HG03520 (cell line): Measurements from ENCODE around the gene PRKN.

Experiments used
- ATAC-seq: cut with Tn5 transposase; IDR thresholded peaks from one replicate; pipeline ENCODE4 v1.9.1; 2021; ENCODE audit warnings: mild to moderate bottlenecking, moderate library complexity; ENCODE audit not compliant: unreplicated experiment

Gene PRKN

GRCh38 chr6:162331911-162332310, 395.7 kb downstream of the PRKN start:
- ATAC-seq, result no peak

- no peak for ATAC-seq
These were observed 401.7 kb downstream of the PRKN start for GRCh38 chr6:162325826-162326225.

GRCh38 chr6:162325051-162325450, 402.5 kb downstream of the PRKN start:
- ATAC-seq, result no peak

GRCh38 chr6:162315291-162315690, 412.3 kb downstream of the PRKN start:
- no peak for ATAC-seq

- ATAC-seq, result no peak
These were observed 413.5 kb downstream of the PRKN start for GRCh38 chr6:162313922-162314660.

- ATAC-seq, result no peak
These were observed 419.7 kb downstream of the PRKN start for GRCh38 chr6:162307865-162308264.

- ATAC-seq, result no peak
These were observed 420.9 kb downstream of the PRKN start for GRCh38 chr6:162306616-162307015.

- ATAC-seq, result no peak
These were observed 426.4 kb downstream of the PRKN start for GRCh38 chr6:162301128-162301527.

GRCh38 chr6:162294029-162294428, 433.5 kb downstream of the PRKN start:
- no peak for ATAC-seq

GRCh38 chr6:162292915-162293314, 434.7 kb downstream of the PRKN start:
- no peak for ATAC-seq

GRCh38 chr6:162290846-162291465, 436.6 kb downstream of the PRKN start:
- no peak for ATAC-seq

- ATAC-seq, result no peak
These were observed 437.6 kb downstream of the PRKN start for GRCh38 chr6:162289972-162290371.

GRCh38 chr6:162273986-162274385, 453.6 kb downstream of the PRKN start:
- ATAC-seq, result no peak

GRCh38 chr6:162271922-162272321, 455.6 kb downstream of the PRKN start:
- ATAC-seq, result no peak

GRCh38 chr6:162270966-162271365, 456.6 kb downstream of the PRKN start:
- ATAC-seq, result no peak

GRCh38 chr6:162267641-162268040, 459.9 kb downstream of the PRKN start:
- ATAC-seq, result no peak

- no peak for ATAC-seq
These were observed 460.4 kb downstream of the PRKN start for GRCh38 chr6:162267126-162267525.

GRCh38 chr6:162264581-162264980, 463.0 kb downstream of the PRKN start:
- no peak for ATAC-seq

- ATAC-seq, result no peak
These were observed 464.9 kb downstream of the PRKN start for GRCh38 chr6:162262466-162263196.

GRCh38 chr6:162261598-162261997, 466.0 kb downstream of the PRKN start:
- no peak for ATAC-seq

GRCh38 chr6:162260027-162260426, 467.5 kb downstream of the PRKN start:
- ATAC-seq, result no peak

GRCh38 chr6:162258647-162259046, 468.9 kb downstream of the PRKN start:
- ATAC-seq, result no peak
